SK-N-SH (cell line): ENCODE data around the gene KIFC3. TPM values are rescaled to one million over a fixed set of nuclear protein-coding genes. Genes with fewer than 3 reads are reported as not detected.

Experiments used
- CTCF ChIA-PET: fragments of 300-600, 350-600 bp; formaldehyde crosslinking; extraction: SDS; loops from one replicate; lab custom pipeline; 2021; lab: Yijun Ruan, JAX
- POLR2A ChIA-PET: fragments of 350-600 bp; sonication (Branson Sonifier 250); formaldehyde crosslinking; extraction: SDS; loops from one replicate; lab custom pipeline; 2020; ENCODE audit warnings: antibody characterized with exemption, inconsistent platforms; lab: Yijun Ruan, JAX
- DNase-seq: peaks from one replicate; pipeline ENCODE4 v3.0.0; 2012
- H2AFZ ChIP-seq: fragments of 200-600 bp; sonication (generic); 2 replicates; pipeline ENCODE4 v1.8.1; 2016; ENCODE audit warnings: antibody characterized with exemption, mild to moderate bottlenecking, low read depth
- H3F3A ChIP-seq: fragments of 200-600 bp; sonication (generic); replicated peaks from 2 replicates; pipeline ENCODE3; 2016; ENCODE audit warnings: antibody characterized with exemption, mild to moderate bottlenecking; ENCODE audit not compliant: insufficient read depth
- H3K27ac ChIP-seq, 2 experiments: fragments of 200-500 bp in 1 of 2; fragments of 200-600 bp in 1 of 2; sonication (Bioruptor generic) in 1 of 2; sonication (generic), shearing (Covaris generic) in 1 of 2; 2 replicates each; pipeline versions ENCODE4 v1.5.1 to v1.6.1; 2014 to 2016; ENCODE audit warnings: low read depth in 2 of 2, inconsistent platforms in 1 of 2, low read length in 1 of 2, mild to moderate bottlenecking in 1 of 2, mixed read lengths in 1 of 2
- H3K27me3 ChIP-seq: fragments of 200-600 bp; sonication (generic), shearing (Covaris generic); 2 replicates; pipeline ENCODE4 v1.6.1; 2016; ENCODE audit warnings: mixed run types; ENCODE audit not compliant: insufficient read depth
- H3K36me3 ChIP-seq, 2 experiments: fragments of 200-500 bp in 1 of 2; fragments of 200-600 bp in 1 of 2; sonication (Bioruptor generic) in 1 of 2; sonication (generic) in 1 of 2; replicated peaks in 1 of 2; 2 replicates each; pipeline versions ENCODE3 to v1.5.1; 2014 to 2016; ENCODE audit warnings: low read length in 1 of 2, mild to moderate bottlenecking in 1 of 2; ENCODE audit not compliant: insufficient read depth in 2 of 2, control insufficient read depth in 1 of 2
- H3K4me1 ChIP-seq, 2 experiments: fragments of 200-500 bp in 1 of 2; fragments of 200-600 bp in 1 of 2; sonication (Bioruptor generic) in 1 of 2; sonication (generic), shearing (Covaris generic) in 1 of 2; 2 replicates each; pipeline versions ENCODE4 v1.5.1 to v1.6.1; 2014 to 2016; ENCODE audit warnings: low read depth in 1 of 2, low read length in 1 of 2, mixed run types in 1 of 2; ENCODE audit not compliant: insufficient read depth in 2 of 2, control insufficient read depth in 1 of 2
- H3K4me2 ChIP-seq: fragments of 200-600 bp; sonication (generic), shearing (Covaris generic); 2 replicates; pipeline ENCODE4 v1.6.1; 2017; ENCODE audit warnings: mixed run types
- H3K4me3 ChIP-seq, 2 experiments: fragments of 200-500 bp in 1 of 2; fragments of 200-600 bp in 1 of 2; sonication (Bioruptor generic) in 1 of 2; sonication (generic), shearing (Covaris generic) in 1 of 2; 2 replicates each; pipeline versions ENCODE4 v1.5.1 to v1.8.1; 2014 to 2016; ENCODE audit warnings: low read depth in 2 of 2, inconsistent platforms in 1 of 2, low read length in 1 of 2, mild to moderate bottlenecking in 1 of 2, mixed read lengths in 1 of 2, moderate library complexity in 1 of 2
- H3K79me2 ChIP-seq: fragments of 200-600 bp; sonication (generic); 2 replicates; pipeline ENCODE4 v1.8.1; 2017; ENCODE audit warnings: mild to moderate bottlenecking; ENCODE audit not compliant: insufficient read depth
- H3K9ac ChIP-seq: fragments of 200-600 bp; sonication (generic); 2 replicates; pipeline ENCODE4 v1.6.1; 2017; ENCODE audit warnings: mixed run types
- H3K9me2 ChIP-seq: fragments of 200-600 bp; sonication (generic); 2 replicates; pipeline ENCODE4 v1.6.1; 2017; ENCODE audit warnings: mixed run types
- H3K9me3 ChIP-seq: fragments of 200-600 bp; sonication (generic); 2 replicates; pipeline ENCODE4 v1.6.1; 2017; ENCODE audit warnings: mixed run types, mild to moderate bottlenecking, moderate library complexity
- H4K20me1 ChIP-seq: fragments of 200-600 bp; sonication (generic); 2 replicates; pipeline ENCODE4 v1.6.1; 2017; ENCODE audit warnings: mild to moderate bottlenecking, mixed run types; ENCODE audit not compliant: insufficient read depth
- CHD2 ChIP-seq: fragments of 150-350 bp; IDR thresholded peaks from 2 replicates; pipeline ENCODE4 v1.6.1; 2018; ENCODE audit warnings: low read length; ENCODE audit not compliant: partially characterized antibody
- CTCF ChIP-seq: fragments of 200-600 bp; sonication (generic); IDR thresholded peaks from 2 replicates; pipeline ENCODE4 v1.6.1; 2017; ENCODE audit warnings: antibody characterized with exemption, mild to moderate bottlenecking, moderate library complexity
- ELF1 ChIP-seq: IDR thresholded peaks from 2 replicates; pipeline ENCODE4 v1.4.0; 2012
- EP300 ChIP-seq, 2 experiments: IDR thresholded peaks; 2 replicates each; pipeline versions ENCODE4 v1.4.0 to v1.6.1; 2012; ENCODE audit warnings: borderline replicate concordance in 1 of 2, low read depth in 1 of 2, low read length in 1 of 2
- EZH2phosphoT487 ChIP-seq: fragments of 200-600 bp; sonication (generic); IDR thresholded peaks from 2 replicates; pipeline ENCODE4 v1.6.1; 2017; ENCODE audit warnings: low read depth, mixed run types, mild to moderate bottlenecking, antibody characterized with exemption, moderate library complexity, borderline replicate concordance
- FOSL2 ChIP-seq: IDR thresholded peaks from 2 replicates; pipeline ENCODE4 v1.4.0; 2012; ENCODE audit warnings: low read depth, mild to moderate bottlenecking, moderate library complexity, borderline replicate concordance
- FOXJ3 ChIP-seq: sonication (generic); formaldehyde crosslinking; IDR thresholded peaks from 2 replicates; pipeline ENCODE4 v1.5.1; 2020; ENCODE audit warnings: mild to moderate bottlenecking, missing genetic modification reagents
- GABPA ChIP-seq: IDR thresholded peaks from 2 replicates; pipeline ENCODE4 v1.4.0; 2012; ENCODE audit warnings: low read depth, mild to moderate bottlenecking
- GATA2 ChIP-seq: sonication (generic); formaldehyde crosslinking; IDR thresholded peaks from 2 replicates; pipeline ENCODE4 v1.5.0; 2020; ENCODE audit warnings: mild to moderate bottlenecking, missing genetic modification reagents
- JUND ChIP-seq: IDR thresholded peaks from 2 replicates; pipeline ENCODE4 v1.4.0; 2012
- MEF2A ChIP-seq: IDR thresholded peaks from 2 replicates; pipeline ENCODE4 v1.4.0; 2012; ENCODE audit warnings: low read depth, borderline replicate concordance
- NFIC ChIP-seq: IDR thresholded peaks from 2 replicates; pipeline ENCODE4 v1.4.0; 2012; ENCODE audit warnings: borderline replicate concordance
- RAD21 ChIP-seq: IDR thresholded peaks from 2 replicates; pipeline ENCODE4 v1.6.1; 2012; ENCODE audit warnings: mild to moderate bottlenecking, low read length
- RFX5 ChIP-seq: IDR thresholded peaks from 2 replicates; pipeline ENCODE4 v1.6.1; 2012; ENCODE audit warnings: mild to moderate bottlenecking, improper control_type of control experiment, low read length
- RXRA ChIP-seq: IDR thresholded peaks from 2 replicates; pipeline ENCODE4 v1.4.0; 2012; ENCODE audit warnings: low read depth, mild to moderate bottlenecking, borderline replicate concordance
- SIN3A ChIP-seq: IDR thresholded peaks from 2 replicates; pipeline ENCODE4 v1.6.1; 2012; ENCODE audit warnings: low read depth, mild to moderate bottlenecking, low read length, moderate library complexity, borderline replicate concordance
- SMC3 ChIP-seq: IDR thresholded peaks from 2 replicates; pipeline ENCODE4 v1.6.1; 2012; ENCODE audit warnings: low read depth, low read length, improper control_type of control experiment
- TAF1 ChIP-seq: IDR thresholded peaks from 2 replicates; pipeline ENCODE4 v1.6.1; 2012; ENCODE audit warnings: low read depth, mild to moderate bottlenecking, low read length, moderate library complexity, borderline replicate concordance
- TEAD4 ChIP-seq: IDR thresholded peaks from 2 replicates; pipeline ENCODE4 v1.4.0; 2012; ENCODE audit warnings: mild to moderate bottlenecking, borderline replicate concordance; ENCODE audit not compliant: insufficient read depth
- YY1 ChIP-seq: IDR thresholded peaks from 2 replicates; pipeline ENCODE4 v1.4.0; 2012; ENCODE audit warnings: low read depth, mild to moderate bottlenecking
- WGBS: methylation state at CpG from one replicate; pipeline ENCODE4 v1.1.6; 2017; ENCODE audit warnings: low lambda C conversion rate; 5-methylcytosine and 5-hydroxymethylcytosine counted together
- polyA plus RNA-seq, 3 experiments: library from polyadenylated mRNA; depleted of rRNA; stranded (reverse); fragments of >200 nt; gene quantifications; 2 replicates each; pipeline ENCODE4 v1.2.3, GENCODE V29; 2012
- TF ChIP-seq, protein P1 (sequence below): IDR thresholded peaks from 2 replicates; pipeline ENCODE4 v1.4.0; 2012; ENCODE audit warnings: low read depth, borderline replicate concordance
- TF ChIP-seq, protein P2 (sequence below): fragments of 150-350 bp; IDR thresholded peaks from 2 replicates; pipeline ENCODE4 v1.6.1; 2017; ENCODE audit warnings: antibody characterized with exemption, low read length, low read depth, borderline replicate concordance
- TF ChIP-seq, protein P3 (sequence below): IDR thresholded peaks from 2 replicates; pipeline ENCODE4 v1.4.0; 2012; ENCODE audit warnings: low read depth, borderline replicate concordance

Gene KIFC3
- polyA plus RNA-seq, 1 of the 3 experiments (the other 2 are of a cell fraction), result 65.4 TPM

- Histone ChIP-seq H3K36me3 (peaks cover 0 to 20% of the 10 kb centered on the region in 2 experiments), H3K9ac (no peak overlapping the region), H4K20me1 (0 out of 2 replicates have a peak, but pooled peaks cover 17% of the 10 kb centered on the region), H3K27me3 (no peaks in the 10 kb centered on the region), H2AFZ (no peak overlapping the region), H3K4me1 (no peaks in the 10 kb centered on the region), H3K9me2 (no peaks in the 10 kb centered on the region), H3F3A (no peaks in the 10 kb centered on the region), H3K9me3 (no peaks in the 10 kb centered on the region), H3K79me2 (peaks cover 22% of the 10 kb centered on the region), H3K4me2 (no peak overlapping the region), H3K4me3 (no peak overlapping the region), H3K27ac (no peak overlapping the region)
- ChIA-PET CTCF (interaction anchor here (0.6 kb wide), 1 partner anchor 11 kb away, joined by 3 read pairs; no protein-coding TSS in a partner anchor), POLR2A (no interaction called here)
- TF ChIP-seq TAF1, result no peak
- TF ChIP-seq MEF2A, result no peak
- no peak for TF ChIP-seq RXRA
- no peak for TF ChIP-seq CHD2
- TF ChIP-seq, protein P1, sequence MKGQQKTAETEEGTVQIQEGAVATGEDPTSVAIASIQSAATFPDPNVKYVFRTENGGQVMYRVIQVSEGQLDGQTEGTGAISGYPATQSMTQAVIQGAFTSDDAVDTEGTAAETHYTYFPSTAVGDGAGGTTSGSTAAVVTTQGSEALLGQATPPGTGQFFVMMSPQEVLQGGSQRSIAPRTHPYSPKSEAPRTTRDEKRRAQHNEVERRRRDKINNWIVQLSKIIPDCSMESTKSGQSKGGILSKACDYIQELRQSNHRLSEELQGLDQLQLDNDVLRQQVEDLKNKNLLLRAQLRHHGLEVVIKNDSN, result no peak
- TF ChIP-seq JUND, result no peak
- 100% methylated on average over 7 of the region's 7 CpGs for WGBS
- no peak for DNase-seq
Observed at GRCh38 chr16:57784334-57784733, 18.0 kb downstream of the KIFC3 start.

DNA sequence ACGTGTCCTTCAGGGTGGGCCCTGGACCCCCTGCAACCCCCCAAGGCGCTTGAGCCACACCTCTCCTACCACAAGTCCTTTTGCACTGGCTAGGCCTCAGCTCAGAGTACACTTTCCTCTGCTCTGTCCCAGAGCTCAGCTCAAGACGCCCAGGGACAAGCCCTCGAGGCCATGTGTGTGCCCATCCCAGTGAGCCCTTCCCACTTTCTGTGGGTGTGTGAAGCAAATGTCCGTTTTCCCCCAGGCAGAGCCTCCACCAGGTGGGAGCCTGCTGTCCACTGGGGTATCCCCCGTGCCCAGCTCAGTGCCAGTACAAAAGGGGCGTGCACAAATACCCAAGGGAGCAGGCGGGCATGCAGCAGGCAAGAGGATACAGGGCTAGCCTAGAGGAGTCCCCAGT lies 18.4 kb downstream of the KIFC3 start:
- H4K20me1 ChIP-seq, result 0 out of 2 replicates have a peak, but pooled peaks cover 17% of the 10 kb centered on the region
- H3K9me3 ChIP-seq, result no peaks in the 10 kb centered on the region
- peaks cover 2 to 16% of the 10 kb centered on the region in 2 experiments for H3K36me3 ChIP-seq
- H3K4me1 ChIP-seq, result no peaks in the 10 kb centered on the region
- H3K4me3 ChIP-seq, result no peak overlapping the region
- POLR2A ChIA-PET, result no interaction called here
- no peaks in the 10 kb centered on the region for H3K27me3 ChIP-seq
- TF ChIP-seq, protein P2, sequence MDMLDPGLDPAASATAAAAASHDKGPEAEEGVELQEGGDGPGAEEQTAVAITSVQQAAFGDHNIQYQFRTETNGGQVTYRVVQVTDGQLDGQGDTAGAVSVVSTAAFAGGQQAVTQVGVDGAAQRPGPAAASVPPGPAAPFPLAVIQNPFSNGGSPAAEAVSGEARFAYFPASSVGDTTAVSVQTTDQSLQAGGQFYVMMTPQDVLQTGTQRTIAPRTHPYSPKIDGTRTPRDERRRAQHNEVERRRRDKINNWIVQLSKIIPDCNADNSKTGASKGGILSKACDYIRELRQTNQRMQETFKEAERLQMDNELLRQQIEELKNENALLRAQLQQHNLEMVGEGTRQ, result no peak
- TF ChIP-seq SMC3 (no peak), SIN3A (no peak), GATA2 (CRISPR knock-in tag) (no peak), ELF1 (no peak), YY1 (no peak), GABPA (no peak), EP300 (IDR thresholded peaks at IDR 0.05; ENCODE audit: borderline replicate concordance in 1 of 2, low read depth in 1 of 2, low read length in 1 of 2) (no peak), TAF1 (no peak), CTCF (no peak), FOSL2 (no peak), FOXJ3 (CRISPR knock-in tag) (no peak), RFX5 (no peak), RAD21 (no peak), TEAD4 (no peak), NFIC (no peak), EZH2phosphoT487 (no peak)
- TF ChIP-seq, protein P3, sequence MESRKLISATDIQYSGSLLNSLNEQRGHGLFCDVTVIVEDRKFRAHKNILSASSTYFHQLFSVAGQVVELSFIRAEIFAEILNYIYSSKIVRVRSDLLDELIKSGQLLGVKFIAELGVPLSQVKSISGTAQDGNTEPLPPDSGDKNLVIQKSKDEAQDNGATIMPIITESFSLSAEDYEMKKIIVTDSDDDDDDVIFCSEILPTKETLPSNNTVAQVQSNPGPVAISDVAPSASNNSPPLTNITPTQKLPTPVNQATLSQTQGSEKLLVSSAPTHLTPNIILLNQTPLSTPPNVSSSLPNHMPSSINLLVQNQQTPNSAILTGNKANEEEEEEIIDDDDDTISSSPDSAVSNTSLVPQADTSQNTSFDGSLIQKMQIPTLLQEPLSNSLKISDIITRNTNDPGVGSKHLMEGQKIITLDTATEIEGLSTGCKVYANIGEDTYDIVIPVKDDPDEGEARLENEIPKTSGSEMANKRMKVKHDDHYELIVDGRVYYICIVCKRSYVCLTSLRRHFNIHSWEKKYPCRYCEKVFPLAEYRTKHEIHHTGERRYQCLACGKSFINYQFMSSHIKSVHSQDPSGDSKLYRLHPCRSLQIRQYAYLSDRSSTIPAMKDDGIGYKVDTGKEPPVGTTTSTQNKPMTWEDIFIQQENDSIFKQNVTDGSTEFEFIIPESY, result no peak
- TF ChIP-seq, protein P1, result no peak
- no peak for DNase-seq
- no peak overlapping the region for H3K27ac ChIP-seq
- no peak overlapping the region for H2AFZ ChIP-seq
- H3K9me2 ChIP-seq, result no peaks in the 10 kb centered on the region
- 94% methylated on average over 7 of the region's 8 CpGs for WGBS
- no peak overlapping the region for H3K9ac ChIP-seq
- H3K79me2 ChIP-seq, result peaks cover 26% of the 10 kb centered on the region
- no peaks in the 10 kb centered on the region for H3F3A ChIP-seq
- CTCF ChIA-PET, result interaction anchor here (0.6 kb wide), 1 partner anchor 11 kb away, joined by 3 read pairs; no protein-coding TSS in a partner anchor
- H3K4me2 ChIP-seq, result no peak overlapping the region
